GM18505 (cell line): Measurements from ENCODE around the gene SORT1.

ENCODE experiments used
- ATAC-seq: cut with Tn5 transposase; IDR thresholded peaks from one replicate; pipeline ENCODE4 v1.9.1; 2021; ENCODE audit not compliant: unreplicated experiment
- POLR2A ChIP-seq: IDR thresholded peaks from 4 replicates; pipeline ENCODE4 v1.6.1; 2011; ENCODE audit warnings: borderline replicate concordance; ENCODE audit not compliant: insufficient read depth, insufficient read length; ENCODE audit errors: extremely low read depth

SORT1 gene

DNA sequence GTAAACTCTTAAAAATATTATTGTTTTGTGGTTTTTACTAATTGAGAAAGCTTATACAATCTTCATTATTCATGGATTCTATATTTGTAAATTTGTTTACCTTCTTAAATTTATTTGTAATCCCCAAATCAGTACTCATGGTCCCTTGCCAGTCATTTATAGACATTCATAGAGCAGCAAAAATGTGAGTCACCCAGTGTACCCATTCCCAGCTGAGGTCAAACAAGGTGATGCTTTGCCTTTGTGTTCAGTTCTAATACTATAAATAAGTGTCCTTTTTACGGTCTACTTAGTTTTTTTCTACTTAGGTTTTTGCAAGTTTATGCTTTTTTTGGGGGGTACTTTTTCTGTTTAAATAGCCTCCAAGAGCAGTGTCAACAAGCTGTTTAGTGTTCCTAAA lies 36.1 kb downstream of the SORT1 start:
- no peak for TF ChIP-seq POLR2A
- no peak for ATAC-seq

DNA sequence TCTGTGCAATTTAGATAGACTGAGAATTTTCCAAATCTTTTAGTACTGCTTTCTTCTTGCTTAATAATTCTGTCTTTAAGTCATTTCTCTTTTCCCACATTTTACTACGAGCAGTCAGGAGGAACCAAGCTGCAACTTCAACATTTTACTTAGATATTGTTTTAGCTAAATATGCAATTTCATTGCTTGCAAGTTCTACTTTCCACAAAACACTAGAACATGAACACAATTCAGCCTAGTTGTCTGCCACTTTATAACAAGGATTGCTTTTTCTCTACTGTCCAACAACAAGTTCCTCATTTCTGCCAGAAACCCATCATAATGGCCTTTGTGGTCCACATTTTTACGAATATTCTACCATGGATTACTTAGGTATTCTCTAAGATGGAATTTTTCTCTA lies 36.6 kb downstream of the SORT1 start:
- no peak for TF ChIP-seq POLR2A
- ATAC-seq, result no peak

DNA sequence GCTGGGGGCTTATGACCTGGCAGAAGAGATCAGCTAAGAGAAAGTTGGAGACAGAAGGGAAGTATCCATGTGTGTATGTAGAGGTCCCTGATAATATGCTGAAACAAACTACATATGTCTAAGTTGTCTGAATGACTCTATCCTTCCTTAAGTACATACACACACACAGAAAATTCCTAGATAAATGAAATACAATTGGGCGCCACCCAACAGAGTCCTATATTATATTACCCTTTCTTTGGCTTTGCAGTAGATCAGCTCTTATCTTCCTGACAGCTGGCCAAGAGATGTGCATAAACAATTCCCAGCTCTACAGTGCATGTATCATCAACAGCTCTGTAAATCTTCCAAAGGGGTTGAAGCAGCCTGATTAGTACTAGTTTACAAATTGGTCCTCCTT lies 40.1 kb downstream of the SORT1 start:
- ATAC-seq, result no peak
- TF ChIP-seq POLR2A, result no peak

DNA sequence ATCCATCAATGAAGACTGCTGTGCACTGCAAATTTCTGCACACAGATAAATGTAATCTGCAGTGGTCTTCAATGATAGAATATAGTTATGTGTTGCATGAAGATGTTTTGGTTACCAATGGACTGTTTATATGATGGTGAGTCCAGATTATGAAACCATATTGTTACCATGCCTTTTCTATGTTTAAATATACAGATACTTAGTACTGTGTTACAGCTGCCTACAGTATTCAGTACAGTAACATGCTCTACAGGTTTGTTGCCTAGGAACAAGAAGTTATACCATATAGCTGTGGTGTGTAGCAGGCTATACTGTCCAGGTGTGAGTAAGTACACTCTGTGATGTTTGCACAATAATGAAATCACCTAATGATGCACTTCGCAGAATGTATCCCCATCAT lies 40.8 kb downstream of the SORT1 start:
- TF ChIP-seq POLR2A, result no peak
- no peak for ATAC-seq

DNA sequence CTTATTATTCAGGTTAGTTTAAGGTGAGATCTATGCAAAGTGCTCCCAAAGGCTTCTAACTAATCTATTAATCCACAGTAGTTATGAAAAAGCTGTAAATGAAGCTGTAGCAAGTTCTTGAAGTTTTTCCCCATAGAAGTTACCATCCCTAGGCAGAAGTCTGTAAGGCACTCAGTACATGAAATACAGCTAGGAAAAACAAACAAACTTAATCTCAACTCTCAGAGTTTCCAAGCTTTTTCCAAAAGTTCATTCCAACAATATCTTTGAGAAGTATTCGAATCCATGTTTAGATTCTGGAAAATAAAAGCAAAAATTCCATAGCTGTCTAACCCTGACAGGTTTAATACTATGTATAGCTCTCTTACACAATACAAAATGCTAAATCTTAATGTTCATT lies 41.2 kb downstream of the SORT1 start:
- ATAC-seq, result no peak
- no peak for TF ChIP-seq POLR2A

DNA sequence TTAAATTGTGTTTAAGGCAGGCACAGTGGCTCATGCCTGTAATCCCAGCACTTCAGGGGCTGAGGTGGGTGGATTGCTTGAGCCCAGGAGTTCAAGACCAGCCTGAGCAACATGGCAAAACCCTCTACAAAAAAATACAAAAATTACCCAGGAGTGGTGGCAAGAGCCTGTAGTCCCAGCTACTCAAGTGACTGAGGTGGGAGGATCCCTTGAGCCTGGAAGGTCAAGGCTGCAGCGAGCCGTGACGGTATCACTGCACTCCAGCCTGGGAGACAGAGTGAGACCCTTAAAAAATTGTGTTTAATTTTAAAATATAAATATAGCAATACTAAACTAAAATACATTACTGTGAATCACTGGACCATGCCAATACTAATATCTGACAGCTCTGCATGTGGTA lies 42.8 kb downstream of the SORT1 start:
- no peak for ATAC-seq
- TF ChIP-seq POLR2A, result no peak

DNA sequence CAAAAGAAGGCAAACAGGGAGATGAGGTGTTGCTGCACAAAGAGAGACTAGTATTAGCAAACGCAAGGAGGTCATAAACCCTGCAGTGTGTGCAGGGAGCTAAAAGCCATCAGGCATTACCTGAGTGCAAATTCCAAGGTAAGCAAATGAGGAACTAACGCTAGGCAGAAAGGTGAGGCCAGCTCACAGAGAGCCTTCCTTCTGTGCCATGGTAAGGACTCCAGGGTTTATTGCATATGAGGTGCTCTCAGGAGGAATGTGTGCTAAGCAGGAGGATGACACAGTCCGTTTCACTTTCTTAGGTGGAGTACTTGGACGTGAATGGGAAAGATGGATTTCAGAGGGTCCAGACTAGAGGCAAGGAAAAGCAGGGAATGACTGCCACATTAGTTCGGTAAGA lies 46.3 kb downstream of the SORT1 start:
- no peak for TF ChIP-seq POLR2A
- ATAC-seq, result no peak

DNA sequence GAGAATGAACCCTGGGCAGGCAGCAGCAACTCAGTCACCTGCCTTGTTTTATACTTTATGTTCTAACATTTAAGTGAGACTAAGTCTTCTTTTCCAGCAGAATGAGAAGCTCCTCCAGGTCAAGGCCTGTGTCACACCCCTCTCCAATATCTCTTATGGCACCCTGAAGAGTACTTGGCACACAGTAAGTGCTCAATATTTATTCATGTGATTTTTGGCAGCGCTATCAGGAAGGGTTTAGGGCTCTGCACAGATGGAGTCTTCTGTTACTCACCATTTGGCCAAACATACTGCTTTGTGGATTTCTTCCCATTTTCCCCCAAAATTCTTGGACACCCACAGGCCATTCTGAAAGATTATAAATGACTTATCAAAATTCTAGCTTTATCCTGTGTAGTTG lies 47.1 kb downstream of the SORT1 start:
- ATAC-seq, result no peak
- TF ChIP-seq POLR2A, result no peak

DNA sequence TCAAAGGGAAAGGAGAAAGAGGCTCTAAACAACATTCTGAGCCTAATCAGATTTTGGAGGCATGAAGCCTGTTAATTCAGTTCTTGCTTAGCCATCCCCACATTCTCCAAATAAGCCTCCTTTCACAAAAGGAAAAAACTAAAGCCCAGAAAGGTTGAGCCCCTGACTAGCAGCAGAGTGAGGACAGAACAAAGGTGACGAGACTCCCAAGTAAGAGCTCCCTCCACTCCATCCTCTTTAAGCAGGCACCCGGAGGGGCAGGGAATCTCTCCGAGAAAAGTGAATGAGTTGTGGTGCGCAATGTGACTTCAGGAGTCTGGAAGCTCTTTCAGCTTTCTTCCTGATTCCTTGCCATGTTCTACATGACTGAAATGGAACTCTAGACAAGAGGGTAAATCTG lies 47.5 kb downstream of the SORT1 start:
- TF ChIP-seq POLR2A, result no peak
- no peak for ATAC-seq

DNA sequence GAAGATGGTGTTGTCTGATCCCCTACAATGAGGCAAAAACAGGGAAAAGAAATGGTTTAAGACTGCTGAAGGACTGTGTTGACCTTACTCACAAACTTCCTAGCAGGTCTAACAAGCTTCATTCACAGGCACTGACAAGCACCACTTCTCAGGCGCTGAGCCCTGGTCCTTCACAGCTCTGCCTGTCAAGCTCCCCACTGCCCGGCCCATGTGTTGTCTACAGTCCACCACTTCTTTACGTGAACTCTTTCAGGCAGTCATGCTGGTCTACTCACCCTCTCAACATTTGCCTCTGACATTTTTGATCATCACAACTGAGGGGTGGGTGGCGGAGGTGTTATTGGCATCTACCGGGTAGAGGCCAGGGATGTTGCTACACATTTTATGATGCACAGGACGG lies 50.2 kb downstream of the SORT1 start:
- TF ChIP-seq POLR2A, result no peak

DNA sequence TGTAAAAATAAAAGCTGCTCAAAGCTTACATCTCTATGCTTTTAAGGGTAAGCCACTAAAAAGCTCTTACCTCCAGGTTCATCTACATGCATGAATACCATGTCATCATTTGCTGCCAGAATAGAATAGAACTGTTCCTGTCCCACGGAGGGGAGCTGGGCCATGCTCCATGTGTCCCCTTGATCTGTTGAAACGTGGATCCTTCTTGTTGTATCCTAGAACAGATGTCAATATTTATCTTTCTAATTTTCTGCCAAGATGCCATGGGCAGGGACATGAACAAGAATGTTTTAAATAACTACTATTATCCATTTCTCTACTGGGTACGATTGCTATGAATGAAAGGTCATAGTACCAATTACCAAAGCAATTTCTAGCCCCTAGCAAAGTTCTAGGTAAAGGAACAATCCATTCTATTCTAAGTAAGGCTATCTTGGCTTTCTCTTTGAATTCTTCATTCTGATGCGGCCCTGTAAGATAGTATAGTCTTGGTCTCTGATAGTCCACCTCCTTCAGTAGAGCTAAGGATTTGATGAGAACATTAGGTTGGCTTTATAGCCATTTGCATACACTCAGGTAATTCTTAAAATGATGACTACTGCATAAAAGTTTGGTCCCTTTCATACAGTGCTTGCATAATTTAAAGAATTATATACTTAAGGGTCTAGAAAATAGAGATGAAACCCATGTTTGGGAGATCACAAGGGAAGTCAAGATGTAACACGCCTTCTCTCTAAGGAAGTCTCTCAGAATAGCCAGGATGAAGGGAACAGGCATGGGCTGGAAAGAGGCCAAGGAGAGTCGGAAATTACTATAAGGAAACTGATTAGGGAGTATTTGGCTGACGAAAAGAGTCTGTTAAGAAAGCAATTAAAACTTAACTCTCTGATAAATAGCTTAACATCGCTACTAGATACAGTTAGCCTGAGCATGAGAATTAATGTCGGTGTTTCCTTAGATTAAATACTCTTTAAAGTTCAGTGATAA lies 55.5 kb downstream of the SORT1 start:
- ATAC-seq, result no peak
- TF ChIP-seq POLR2A, result no peak

More for the DNA sequence above, 50.2 kb downstream of the SORT1 start:
- no peak for ATAC-seq

DNA sequence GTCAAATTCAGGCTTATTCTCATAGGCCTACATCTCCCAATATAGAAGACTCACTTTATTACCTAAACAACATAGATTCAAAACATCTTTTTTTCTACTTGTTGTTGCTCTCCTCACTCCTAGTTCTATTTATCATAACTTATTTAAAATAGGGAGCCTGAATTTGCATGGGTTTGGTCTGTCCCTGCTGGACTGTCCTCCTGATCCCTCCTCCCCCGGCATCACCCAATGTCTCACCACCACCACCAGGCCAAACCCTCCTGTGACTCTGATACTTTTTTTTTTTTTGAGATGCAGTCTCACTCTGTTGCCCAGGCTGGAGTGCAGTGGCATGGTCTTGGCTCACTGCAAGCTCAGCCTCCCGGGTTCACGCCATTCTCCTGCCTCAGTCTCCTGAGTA lies 59.1 kb downstream of the SORT1 start:
- ATAC-seq, result no peak
- no peak for TF ChIP-seq POLR2A

DNA sequence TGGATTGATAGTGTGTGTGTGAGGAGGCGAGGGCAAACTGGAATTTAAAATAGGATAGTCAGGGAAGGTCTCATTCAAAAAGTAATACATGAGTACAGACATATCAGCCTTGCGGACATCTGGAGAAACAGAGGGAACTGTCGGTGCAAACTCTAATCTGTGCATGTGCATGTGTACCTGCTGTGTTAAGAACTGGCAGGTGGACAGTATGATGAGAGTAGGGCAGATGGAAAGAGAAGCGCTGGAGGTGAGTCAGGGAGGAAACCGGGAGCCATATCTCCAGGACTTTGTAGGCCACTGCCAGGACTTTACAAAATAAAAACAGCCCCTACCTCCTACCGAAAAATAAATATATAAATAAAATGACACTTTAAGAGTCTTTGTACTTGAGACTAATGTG lies 59.6 kb downstream of the SORT1 start:
- no peak for ATAC-seq

DNA sequence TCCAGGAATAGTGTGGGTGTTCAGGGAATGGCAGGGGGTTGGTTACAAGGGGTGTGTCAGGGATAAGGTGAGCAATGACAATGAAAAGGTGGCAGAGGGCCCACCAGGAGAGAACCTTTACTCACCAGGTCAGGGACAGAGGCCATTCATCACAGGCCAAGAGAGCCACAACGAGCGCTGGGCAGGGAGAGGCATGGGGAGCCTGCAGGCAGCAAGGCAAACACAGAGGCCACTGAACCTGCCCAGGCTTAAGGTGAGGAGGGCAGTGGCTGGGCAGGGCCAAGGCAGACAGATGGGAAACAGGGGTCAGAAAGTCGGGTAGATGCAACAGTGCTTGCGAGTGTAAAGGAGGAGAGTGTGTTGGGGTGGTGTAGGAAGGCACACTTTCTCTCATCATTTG lies 62.6 kb downstream of the SORT1 start:
- TF ChIP-seq POLR2A, result no peak
- no peak for ATAC-seq

More for the DNA sequence above, 59.6 kb downstream of the SORT1 start:
- no peak for TF ChIP-seq POLR2A
